Endothelial cell of umbilical vein (primary cell): ENCODE measurements around the gene TMEM108. TPM values are rescaled to one million over a fixed set of nuclear protein-coding genes. Genes with fewer than 3 reads are reported as not detected.

Source experiments
- BruUV-seq: library from RNA; stranded (reverse); fragments of 400-500 nt; replicated peaks from 2 replicates; lab custom pipeline; 2021; lab: Mats Ljungman, UMichigan
- CTCF ChIA-PET: fragments of 300-600, 350-600 bp; sonication (Branson Sonifier 250); formaldehyde crosslinking; loops from one replicate; lab custom pipeline; 2021; ENCODE audit warnings: antibody characterized with exemption, inconsistent platforms; lab: Charles Lee
- POLR2A ChIA-PET: fragments of 300-600, 350-600 bp; sonication (Branson Sonifier 250); formaldehyde crosslinking; loops from one replicate; lab custom pipeline; 2021; ENCODE audit warnings: antibody characterized with exemption, inconsistent platforms; lab: Charles Lee
- DNase-seq: peaks from one replicate; pipeline ENCODE4 v3.0.0-alpha.2; 2011; ENCODE audit warnings: low read depth, low spot score
- FAIRE-seq: peaks from 2 replicates; lab custom pipeline; 2011; peaks lifted over from hg19 to GRCh38; lab: Jason Lieb, UNC
- H2AFZ ChIP-seq: 2 replicates; pipeline ENCODE4 v1.6.0; 2012; ENCODE audit warnings: low read depth, low read length, control low read depth, inconsistent platforms
- H3K27ac ChIP-seq: 2 replicates; pipeline ENCODE4 v1.5.1; 2011; ENCODE audit warnings: low read depth, mild to moderate bottlenecking, control low read depth, low read length, moderate library complexity; ENCODE audit not compliant: insufficient read depth
- H3K27me3 ChIP-seq, 2 experiments: 2 replicates each; pipeline versions ENCODE4 v1.6.0 to v1.6.1; 2011; ENCODE audit warnings: low read length in 2 of 2, mixed read lengths in 1 of 2; ENCODE audit not compliant: control insufficient read depth in 2 of 2, insufficient read depth in 2 of 2
- H3K36me3 ChIP-seq, 2 experiments: 2 replicates in 1 of 2; 3 replicates in 1 of 2; pipeline ENCODE4 v1.5.1; 2011; ENCODE audit warnings: low read length in 2 of 2, mild to moderate bottlenecking in 1 of 2, moderate library complexity in 1 of 2; ENCODE audit not compliant: control insufficient read depth in 2 of 2, insufficient read depth in 2 of 2; ENCODE audit errors: extremely low read depth in 1 of 2
- H3K4me1 ChIP-seq: 3 replicates; pipeline ENCODE4 v1.5.1; 2011; ENCODE audit warnings: mild to moderate bottlenecking, low read length; ENCODE audit not compliant: control insufficient read depth, insufficient read depth; ENCODE audit errors: extremely low read depth
- H3K4me2 ChIP-seq: 2 replicates; pipeline ENCODE4 v1.6.1; 2011; ENCODE audit warnings: low read length, control low read depth, mixed read lengths; ENCODE audit not compliant: insufficient read depth
- H3K4me3 ChIP-seq, 3 experiments: fragments of 200-600 bp in 1 of 3; sonication (generic), shearing (Covaris generic) in 1 of 3; replicated peaks in 1 of 3; 2 replicates each; pipeline ENCODE4 v1.5.1; 2011 to 2016; ENCODE audit warnings: control low read depth in 3 of 3, low read length in 3 of 3, mild to moderate bottlenecking in 2 of 3, inconsistent platforms in 1 of 3, low read depth in 1 of 3, moderate library complexity in 1 of 3; ENCODE audit not compliant: insufficient read depth in 1 of 3
- H3K79me2 ChIP-seq: 2 replicates; pipeline ENCODE4 v1.6.0; 2012; ENCODE audit warnings: low read length, inconsistent platforms; ENCODE audit not compliant: control insufficient read depth, insufficient read depth
- H3K9ac ChIP-seq: replicated peaks from 2 replicates; pipeline ENCODE3; 2011; ENCODE audit warnings: low read length, control low read depth; ENCODE audit not compliant: insufficient read depth; ENCODE audit errors: extremely low read depth
- H3K9me1 ChIP-seq: replicated peaks from 3 replicates; pipeline ENCODE4 v1.6.0; 2011; ENCODE audit warnings: mild to moderate bottlenecking, low read length; ENCODE audit not compliant: control insufficient read depth, insufficient read depth; ENCODE audit errors: extremely low read depth
- H3K9me3 ChIP-seq: replicated peaks from 2 replicates; pipeline ENCODE4 v1.5.1; 2012; ENCODE audit warnings: low read length, inconsistent platforms; ENCODE audit not compliant: control insufficient read depth, insufficient read depth
- H4K20me1 ChIP-seq: replicated peaks from 2 replicates; pipeline ENCODE3; 2011; ENCODE audit warnings: mild to moderate bottlenecking, low read length; ENCODE audit not compliant: control insufficient read depth, insufficient read depth; ENCODE audit errors: extremely low read depth
- CTCF ChIP-seq, 2 donors: IDR thresholded peaks; 1 replicate in 1 of 2; 2 replicates in 1 of 2; pipeline ENCODE4 v1.5.1; 2011; ENCODE audit warnings: low read length in 2 of 2, mild to moderate bottlenecking in 2 of 2, moderate library complexity in 2 of 2, control low read depth in 1 of 2, inconsistent platforms in 1 of 2, low read depth in 1 of 2; ENCODE audit not compliant: insufficient read depth in 1 of 2; ENCODE audit errors: extremely low read depth in 1 of 2
- EZH2 ChIP-seq: IDR thresholded peaks from 2 replicates; pipeline ENCODE4 v1.6.1; 2012; ENCODE audit warnings: borderline replicate concordance, low read depth, mild to moderate bottlenecking, moderate library complexity, low read length, inconsistent platforms; ENCODE audit not compliant: severe bottlenecking
- FOS ChIP-seq: IDR thresholded peaks from 2 replicates; pipeline ENCODE4 v1.6.1; 2011; ENCODE audit warnings: mild to moderate bottlenecking, low read length, moderate library complexity, borderline replicate concordance; ENCODE audit not compliant: insufficient read depth
- GATA2 ChIP-seq: IDR thresholded peaks from 2 replicates; pipeline ENCODE4 v1.7.0; 2011; ENCODE audit warnings: low read depth, mild to moderate bottlenecking, moderate library complexity, mixed read lengths, low read length; ENCODE audit not compliant: insufficient read length, insufficient read depth
- JUN ChIP-seq: IDR thresholded peaks from 2 replicates; pipeline ENCODE4 v1.6.1; 2011; ENCODE audit warnings: borderline replicate concordance, low read depth; ENCODE audit not compliant: insufficient read length, insufficient read depth
- MAX ChIP-seq: IDR thresholded peaks from 2 replicates; pipeline ENCODE4 v1.6.1; 2011; ENCODE audit not compliant: insufficient read depth, insufficient read length
- MYC ChIP-seq: IDR thresholded peaks from one replicate; pipeline ENCODE4 v1.6.1; 2011; ENCODE audit warnings: mild to moderate bottlenecking, low read depth, low read length
- POLR2A ChIP-seq: IDR thresholded peaks from 2 replicates; pipeline ENCODE4 v1.6.1; 2012; ENCODE audit warnings: low read depth, mild to moderate bottlenecking, control low read depth, low read length
- POLR2AphosphoS5 ChIP-seq: IDR thresholded peaks from 2 replicates; pipeline ENCODE4 v1.6.1; 2012; ENCODE audit warnings: low read depth, mild to moderate bottlenecking, control low read depth, low read length, moderate library complexity; ENCODE audit not compliant: insufficient read depth
- dilution Hi-C: fragments of 300-500 bp; cut with MboI; formaldehyde crosslinking; loops from one replicate; pipeline ENCODE4 v1.15.0; 2019; ENCODE audit warnings: low sequenced_read_pairs; ENCODE audit not compliant: extremely low pct_ligation_motif_present
- intact Hi-C: fragments of 100-400 bp; cut with micrococcal nuclease; formaldehyde crosslinking; loops from one replicate; pipeline ENCODE4 v1.10.0; 2022
- polyA plus RNA-seq, 4 experiments: library from polyadenylated mRNA; depleted of rRNA in 3 of 4; stranded (reverse) in 3 of 4; unstranded in 1 of 4; fragments of >200 nt; gene quantifications; 2 replicates each; pipeline versions ENCODE4 v1.2.1 to v1.2.3, GENCODE V29; 2011 to 2012; ENCODE audit warnings: missing spikeins in 1 of 4
- total RNA-seq: library from RNA; stranded (reverse); gene quantifications from 2 replicates; pipeline ENCODE4 v1.2.3, GENCODE V29; 2021

The TMEM108 gene
- total and polyA plus RNA-seq, 2 donors (not counting 3 experiments of a cell fraction or from before 2014, with no cell fraction given): 0.40 to 1.1 TPM

- H3K9me3 ChIP-seq: no peaks in the 10 kb centered on the region
- no peaks in the 10 kb centered on the region for H3K36me3 ChIP-seq
- no peaks in the 10 kb centered on the region for H3K9me1 ChIP-seq
- intact Hi-C loops (no loop called here), dilution Hi-C loops (no loop called here)
- TF ChIP-seq JUN: no peak
- no peak for TF ChIP-seq POLR2AphosphoS5
- TF ChIP-seq EZH2: no peak
- TF ChIP-seq FOS: no peak
- no peak for TF ChIP-seq GATA2
- no peak for TF ChIP-seq CTCF (IDR thresholded peaks at IDR 0.05; ENCODE audit: extremely low read depth in 1 of 2, insufficient read depth in 1 of 2, low read depth in 1 of 2, low read length in 2 of 2)
- no peak for TF ChIP-seq MAX
- no peak for TF ChIP-seq POLR2A
- TF ChIP-seq MYC: no peak
- no peaks in the 10 kb centered on the region for H4K20me1 ChIP-seq
- no peak overlapping the region for H3K4me2 ChIP-seq
- H3K27ac ChIP-seq: no peak overlapping the region
- H3K9ac ChIP-seq: no peak overlapping the region
- no peaks in the 10 kb centered on the region for H3K4me1 ChIP-seq
- H3K79me2 ChIP-seq: no peaks in the 10 kb centered on the region
- CTCF ChIA-PET: interaction anchor here (0.6 to 2.2 kb wide), 10 partner anchors 9 to 687 kb away, joined by 3 to 12 read pairs (median 4); no protein-coding TSS in a partner anchor
- DNase-seq: no peak
- FAIRE-seq: no peak
- no TSS peak for BruUV-seq
- H3K27me3 ChIP-seq: peaks cover 7 to 10% of the 10 kb centered on the region in 2 experiments
- H3K4me3 ChIP-seq: no peak overlapping the region
- POLR2A ChIA-PET: no interaction called here
- no peak overlapping the region for H2AFZ ChIP-seq
Observed at GRCh38 chr3:133413161-133414020, 375.2 kb downstream of the TMEM108 start.
